Right atrium auricular region (tissue), 2 donors: Measurements from ENCODE around the gene SLTM. TPM values are rescaled to one million over a fixed set of nuclear protein-coding genes. Genes with fewer than 3 reads are reported as not detected.

Source experiments
- DNase-seq: peaks from one replicate; pipeline ENCODE4 v3.0.0-alpha.2; 2019; ENCODE audit warnings: low spot score
- H3K27ac ChIP-seq, 2 donors: fragments of 200-600 bp; sonication (generic); 1 replicate in 1 of 2; 2 replicates in 1 of 2; pipeline ENCODE4 v1.5.1; 2016 to 2019
- H3K27me3 ChIP-seq, 2 donors: fragments of 200-600 bp; sonication (generic); one replicate each; pipeline versions ENCODE4 v1.5.1 to v1.6.0; 2017 to 2019
- H3K36me3 ChIP-seq: fragments of 200-600 bp; sonication (generic); one replicate; pipeline ENCODE4 v1.5.1; 2016
- H3K4me1 ChIP-seq, 2 donors: fragments of 200-600 bp; sonication (generic); one replicate each; pipeline versions ENCODE4 v1.5.1 to v1.6.0; 2017 to 2019
- H3K4me3 ChIP-seq, 2 donors: fragments of 200-600 bp; sonication (generic); 1 replicate in 1 of 2; 2 replicates in 1 of 2; pipeline ENCODE4 v1.5.1; 2017 to 2019; ENCODE audit warnings: mild to moderate bottlenecking in 1 of 2, moderate library complexity in 1 of 2
- H3K9me3 ChIP-seq, 2 donors: fragments of 200-600 bp; sonication (generic); one replicate each; pipeline ENCODE4 v1.5.1; 2019
- CTCF ChIP-seq, 2 donors: fragments of 200-600 bp; sonication (generic); IDR thresholded peaks; one replicate each; pipeline ENCODE4 v1.5.1; 2019; ENCODE audit warnings: antibody characterized with exemption in 2 of 2
- total RNA-seq, 2 donors: library from RNA; depleted of rRNA; stranded (reverse); fragments of >200 nt; gene quantifications; one replicate each; pipeline ENCODE4 v1.1.0, GENCODE V29; 2016

Gene SLTM
- total RNA-seq, 2 donors from 2014 or later: 39.9 to 62.3 TPM

- H3K36me3 ChIP-seq: peaks cover 6% of the 10 kb centered on the region
- peak overlapping the region; percentile 97 to 99 for H3K27ac ChIP-seq
- H3K4me3 ChIP-seq: peak overlapping the region; percentile 86 to 89
- no peaks in the 10 kb centered on the region for H3K9me3 ChIP-seq
- peaks cover 0 to 25% of the 10 kb centered on the region in 2 donors for H3K4me1 ChIP-seq
- no peak for DNase-seq
- H3K27me3 ChIP-seq: no peaks in the 10 kb centered on the region
- no peak for TF ChIP-seq CTCF (IDR thresholded peaks at IDR 0.05)
Observed at GRCh38 chr15:58934114-58934447, 602 bp upstream of the SLTM start.

GRCh38 chr15:58932710-58933280 is 684 bp downstream of the SLTM start:
- peaks cover 18% of the 10 kb centered on the region for H3K36me3 ChIP-seq
- peaks cover 0 to 25% of the 10 kb centered on the region in 2 donors for H3K4me1 ChIP-seq
- H3K9me3 ChIP-seq: no peaks in the 10 kb centered on the region
- no peaks in the 10 kb centered on the region for H3K27me3 ChIP-seq
- no peak for TF ChIP-seq CTCF (IDR thresholded peaks at IDR 0.05)
- peak overlapping the region; percentile 97 to 99 for H3K27ac ChIP-seq
- H3K4me3 ChIP-seq: peak overlapping the region; percentile 86 to 89
- no peak for DNase-seq

GRCh38 chr15:58931987-58932588 is 1.4 kb downstream of the SLTM start:
- Histone ChIP-seq H3K36me3 (peaks cover 25% of the 10 kb centered on the region), H3K4me3 (peak overlapping the region; percentile 86 to 89), H3K4me1 (peaks cover 0 to 25% of the 10 kb centered on the region in 2 donors), H3K27me3 (no peaks in the 10 kb centered on the region), H3K27ac (peak overlapping the region; percentile 97 to 99), H3K9me3 (no peaks in the 10 kb centered on the region)
- TF ChIP-seq CTCF (IDR thresholded peaks at IDR 0.05): no peak
- no peak for DNase-seq

- TF ChIP-seq CTCF (IDR thresholded peaks at IDR 0.05): no peak
- peaks cover 37% of the 10 kb centered on the region for H3K36me3 ChIP-seq
- peaks cover 0 to 31% of the 10 kb centered on the region in 2 donors for H3K4me1 ChIP-seq
- no peak for DNase-seq
- no peak overlapping the region for H3K27ac ChIP-seq
- H3K4me3 ChIP-seq: no peak overlapping the region
- H3K27me3 ChIP-seq: no peaks in the 10 kb centered on the region
- H3K9me3 ChIP-seq: no peaks in the 10 kb centered on the region
Observed at GRCh38 chr15:58929891-58930416, 3.5 kb downstream of the SLTM start.

- TF ChIP-seq CTCF (IDR thresholded peaks at IDR 0.05): no peak
- peaks cover 37% of the 10 kb centered on the region for H3K36me3 ChIP-seq
Observed at GRCh38 chr15:58926823-58927222, 6.7 kb downstream of the SLTM start.

More at GRCh38 chr15:58926823-58927222, 6.7 kb downstream of the SLTM start:
- peaks cover 0 to 29% of the 10 kb centered on the region in 2 donors for H3K4me1 ChIP-seq
- H3K9me3 ChIP-seq: no peaks in the 10 kb centered on the region
- H3K27ac ChIP-seq: no peak overlapping the region
- H3K27me3 ChIP-seq: no peaks in the 10 kb centered on the region
- no peak for DNase-seq
- no peak overlapping the region for H3K4me3 ChIP-seq
